HG02981 (cell line): ENCODE results near the gene STAM2.

Experiments
- ATAC-seq: cut with Tn5 transposase; IDR thresholded peaks from one replicate; pipeline ENCODE4 v1.9.1; 2021; ENCODE audit warnings: mild to moderate bottlenecking, moderate library complexity; ENCODE audit not compliant: unreplicated experiment

The STAM2 gene

GRCh38 chr2:152075461-152076050 is 100.0 kb downstream of the STAM2 start:
- ATAC-seq, result no peak

DNA sequence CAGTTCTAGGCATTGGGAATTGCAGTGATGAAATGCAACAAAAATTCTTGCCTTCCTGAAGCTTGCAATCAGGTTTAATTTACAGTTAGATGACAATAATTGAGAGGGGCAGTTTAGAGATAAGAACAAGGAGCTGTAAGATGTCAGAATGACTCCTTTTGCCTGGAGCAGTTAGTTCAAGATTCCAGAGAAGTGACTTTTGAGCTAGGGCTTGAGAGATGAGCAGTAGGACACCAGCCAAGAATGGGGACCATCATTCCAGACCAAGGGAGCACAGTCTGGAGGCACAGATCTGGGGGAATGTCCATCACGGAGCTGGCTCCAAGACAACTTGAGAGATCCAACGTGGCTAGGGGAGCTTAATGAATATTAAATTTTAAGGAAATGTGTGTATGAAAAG is 103.6 kb downstream of the STAM2 start:
- ATAC-seq, result no peak

- no peak for ATAC-seq
Observed at GRCh38 chr2:152071518-152071917, 104.0 kb downstream of the STAM2 start.

DNA sequence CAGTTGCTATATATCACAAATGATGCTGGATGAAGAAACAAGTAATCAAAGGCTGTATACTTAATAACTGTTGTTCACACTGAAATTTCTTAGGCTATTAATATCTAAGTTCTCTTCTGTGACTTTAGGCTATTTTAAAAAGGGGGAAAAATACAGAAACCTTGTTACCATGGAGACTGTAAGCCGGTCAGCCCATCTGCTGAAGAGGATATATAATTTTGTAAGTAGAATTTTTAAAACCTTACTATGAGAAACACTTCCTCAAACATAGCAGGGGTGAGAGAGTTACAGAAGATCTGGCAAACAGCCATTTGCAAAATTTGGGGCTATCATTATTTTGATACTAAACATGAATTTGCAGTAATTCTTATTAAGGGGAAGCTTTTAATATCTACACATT is 104.5 kb downstream of the STAM2 start:
- peak; percentile 63 for ATAC-seq

- ATAC-seq, result no peak
Observed at GRCh38 chr2:152068226-152068625, 107.3 kb downstream of the STAM2 start.

DNA sequence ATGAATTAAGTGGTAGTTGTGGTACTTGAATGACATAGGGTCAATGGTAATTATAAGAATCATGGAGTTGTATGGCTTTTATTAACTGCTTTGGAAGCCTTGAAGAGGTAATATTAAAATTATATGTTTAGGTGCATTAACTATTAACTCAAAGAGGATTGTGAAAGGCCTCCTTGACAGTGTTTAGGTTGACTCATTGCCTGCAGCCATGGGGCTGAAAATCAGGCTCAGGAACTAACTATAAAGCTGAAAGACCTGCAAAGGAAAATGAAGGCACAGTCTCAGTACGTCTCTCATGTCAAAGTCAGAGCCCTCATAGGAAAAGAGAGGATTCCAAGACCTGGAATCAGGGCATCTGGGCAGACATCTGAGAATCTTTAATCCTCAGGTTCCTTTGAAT is 107.7 kb downstream of the STAM2 start:
- no peak for ATAC-seq
